GM04504 (cell line): Measurements from ENCODE around the gene GRID1.
"Not testable (repeated sequence)": the region's sequence is repeated elsewhere in the genome, so short reads cannot be mapped to it uniquely, and the experiment has no call there.

Source experiments
- DNase-seq: peaks from one replicate; pipeline ENCODE4 v3.0.0-alpha.2; 2012; ENCODE audit warnings: low read depth

The GRID1 gene

DNA sequence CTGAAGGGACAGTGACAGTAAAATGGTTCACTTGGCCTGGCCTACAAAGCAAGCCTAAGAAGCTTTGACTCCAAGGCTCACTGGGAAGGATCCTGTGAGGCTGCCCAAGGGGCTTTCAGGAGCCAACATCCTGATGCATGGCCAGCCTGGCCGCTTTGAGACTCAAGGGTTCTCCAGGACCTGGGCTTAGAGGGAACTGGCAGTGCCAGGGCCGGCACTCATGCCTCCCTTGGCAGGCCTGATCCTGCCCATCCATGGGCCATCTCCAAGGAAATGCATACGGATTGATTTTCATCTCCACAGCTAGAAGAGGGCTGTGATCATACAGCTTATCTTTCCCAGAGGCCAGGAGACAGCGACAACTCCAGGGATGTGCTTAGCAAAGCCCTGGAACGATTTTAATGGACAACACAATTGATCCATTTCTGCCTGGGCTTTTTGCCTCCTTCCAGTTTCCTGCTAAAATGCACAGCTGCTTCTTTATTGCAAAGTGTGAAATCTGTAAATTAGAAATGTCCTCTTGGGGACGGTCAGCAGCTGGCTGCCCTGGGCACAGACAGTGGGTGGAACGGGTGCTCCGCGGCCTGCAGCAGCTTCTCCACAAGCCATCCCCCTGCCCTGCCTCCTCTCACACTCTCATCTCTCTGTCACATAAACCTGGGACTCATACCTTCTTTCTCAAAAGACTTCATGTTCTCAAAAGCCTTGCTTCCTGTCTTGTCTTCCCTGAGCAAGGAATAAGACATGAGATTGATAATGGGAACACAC lies 288.5 kb downstream of the GRID1 start:
- DNase-seq, result no peak

- DNase-seq, result no peak
Observed at GRCh38 chr10:86077271-86077670, 289.3 kb downstream of the GRID1 start.

GRCh38 chr10:86076497-86076896 lies 290.1 kb downstream of the GRID1 start:
- DNase-seq, result not testable (repeated sequence)

DNA sequence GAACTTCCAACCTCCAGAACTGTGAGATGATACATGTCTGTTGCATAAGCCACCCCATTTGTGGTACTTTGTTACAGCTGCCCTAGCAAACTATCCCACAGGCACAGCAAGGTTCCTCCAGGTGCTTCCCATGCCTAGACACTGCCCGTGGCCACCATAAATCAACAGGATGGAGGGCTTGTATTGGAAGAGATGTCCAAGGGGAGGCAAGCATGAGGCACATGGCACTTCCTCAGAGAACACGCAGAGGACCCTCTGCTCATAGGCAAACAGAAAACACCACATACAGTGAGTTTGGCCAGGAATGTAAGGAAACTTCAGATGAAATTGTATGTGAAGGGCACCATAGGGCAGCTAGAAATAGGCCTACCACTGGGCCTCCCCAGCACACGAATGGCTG lies 291.1 kb downstream of the GRID1 start:
- no peak for DNase-seq

DNA sequence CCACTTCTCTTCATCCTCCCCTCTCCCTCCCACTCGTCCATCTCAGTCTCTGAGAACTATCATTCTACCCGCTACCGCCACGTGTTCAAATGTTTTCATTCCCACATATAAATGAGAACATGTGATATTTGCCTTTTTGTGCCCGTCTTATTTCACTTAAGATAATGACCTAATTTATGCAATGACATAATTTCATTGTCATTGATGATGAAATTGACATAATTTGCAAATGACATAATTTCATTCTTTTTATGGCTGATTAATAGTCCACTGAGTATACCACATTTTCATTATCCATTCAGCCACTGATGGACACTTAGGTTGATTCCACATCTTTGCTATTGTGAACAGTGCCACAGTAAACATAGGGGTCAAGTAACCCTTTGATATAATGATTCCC lies 292.3 kb downstream of the GRID1 start:
- DNase-seq, result no peak

GRCh38 chr10:86073199-86073977 lies 293.2 kb downstream of the GRID1 start:
- no peak for DNase-seq

GRCh38 chr10:86072413-86072812 lies 294.2 kb downstream of the GRID1 start:
- no peak for DNase-seq

DNA sequence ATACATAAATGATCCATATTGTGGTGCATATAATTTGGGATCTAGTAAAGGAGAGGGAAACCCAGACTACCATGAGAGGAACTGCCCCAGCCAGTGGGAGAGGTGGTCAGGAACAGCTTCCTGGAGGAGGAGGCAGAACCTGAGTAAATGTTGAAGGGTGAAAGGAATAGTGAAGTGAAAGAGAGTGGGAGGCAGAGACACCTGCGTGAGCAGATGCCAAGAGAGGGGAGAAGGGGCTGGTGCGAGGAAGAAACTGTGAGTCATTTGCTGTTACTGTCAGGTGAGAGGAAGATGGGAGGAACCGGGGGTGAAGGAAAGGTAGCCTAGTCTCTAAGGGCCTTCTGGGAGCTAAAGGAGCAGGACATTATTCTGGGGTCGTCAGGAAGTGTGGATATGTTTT lies 294.8 kb downstream of the GRID1 start:
- no peak for DNase-seq

DNA sequence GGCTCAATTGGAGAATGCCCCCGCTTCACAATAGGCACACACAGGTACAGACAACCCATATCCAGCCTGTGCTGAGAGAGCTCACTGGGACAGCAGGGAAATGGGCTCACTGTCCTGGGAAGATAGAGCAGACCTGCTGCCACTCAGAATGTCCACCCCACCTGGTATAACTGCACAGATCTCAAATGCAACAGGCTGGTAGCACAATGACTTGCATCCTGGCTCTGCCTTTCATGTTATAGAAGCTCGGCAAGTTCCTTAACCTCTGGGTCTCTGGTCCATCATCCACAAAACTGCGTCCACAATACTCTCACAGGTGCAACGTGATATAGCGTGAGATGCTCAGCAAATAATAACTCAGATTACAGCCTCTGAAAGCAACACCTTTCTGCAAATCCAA lies 295.4 kb downstream of the GRID1 start:
- no peak for DNase-seq

DNA sequence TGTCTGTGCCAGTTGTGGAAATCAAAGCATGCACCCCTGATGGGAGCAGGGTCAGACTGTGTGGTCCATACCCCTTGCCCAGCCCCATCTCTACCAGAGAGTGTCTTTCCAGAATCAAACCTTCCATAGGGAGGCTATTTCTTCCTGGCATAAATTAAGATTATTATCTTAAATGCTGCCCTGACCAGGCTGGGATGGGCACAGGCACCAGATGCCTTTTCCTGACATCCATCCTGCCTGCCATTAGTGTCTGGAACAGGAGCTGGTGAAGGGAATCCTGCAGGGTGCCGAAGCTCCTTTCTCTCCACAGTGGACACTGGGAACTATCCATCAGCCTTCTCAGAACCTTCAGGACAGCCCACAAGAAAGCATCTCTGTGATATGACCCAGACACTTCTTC lies 296.3 kb downstream of the GRID1 start:
- DNase-seq, result no peak

- no peak for DNase-seq
Observed at GRCh38 chr10:86068231-86069054, 298.2 kb downstream of the GRID1 start.

GRCh38 chr10:86067436-86068050 lies 299.1 kb downstream of the GRID1 start:
- no peak for DNase-seq

DNA sequence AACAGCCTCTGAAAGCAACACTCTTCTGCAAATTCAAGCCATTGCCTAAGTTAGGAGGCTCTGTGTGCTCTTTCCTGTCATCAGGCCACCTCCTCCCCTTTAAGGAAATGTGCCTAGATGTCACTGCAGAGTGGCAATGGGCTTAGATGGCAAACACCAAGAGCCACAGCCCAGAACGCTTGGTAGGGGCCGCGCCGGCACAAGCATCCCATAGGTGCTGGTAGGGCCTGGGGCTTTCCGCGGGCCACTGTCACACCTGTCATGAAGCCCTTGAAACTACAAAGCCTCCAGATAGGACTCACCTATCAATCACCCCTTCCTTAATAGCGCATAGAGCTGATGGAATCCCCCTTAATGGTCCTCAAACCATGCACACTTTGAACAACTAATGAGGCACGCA lies 299.9 kb downstream of the GRID1 start:
- DNase-seq, result no peak

DNA sequence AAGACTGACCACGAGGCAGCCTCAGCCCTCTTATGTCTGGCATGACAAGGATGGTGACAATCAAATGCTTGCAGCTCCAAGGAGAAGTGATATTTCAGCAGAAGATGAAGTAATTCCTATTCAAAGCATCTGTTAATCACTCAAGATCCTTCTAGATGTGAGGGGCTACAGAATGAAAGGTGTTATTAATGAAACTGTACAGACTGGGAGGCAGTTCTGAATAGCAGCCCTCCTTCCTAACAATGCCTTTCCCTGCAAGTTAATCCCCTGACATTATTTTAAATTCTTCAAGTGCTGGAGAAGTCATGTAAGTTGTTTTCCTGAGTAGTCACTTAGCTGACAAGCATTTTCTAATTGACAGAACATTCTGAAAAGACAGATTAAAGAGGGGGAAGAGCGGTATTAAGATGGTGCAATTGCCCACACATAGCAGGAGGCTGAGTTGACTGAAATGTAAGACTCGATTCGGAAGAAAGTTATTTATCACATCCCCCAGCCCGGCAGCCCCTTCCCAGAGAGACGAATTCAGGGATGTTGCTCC lies 300.8 kb downstream of the GRID1 start:
- no peak for DNase-seq

DNA sequence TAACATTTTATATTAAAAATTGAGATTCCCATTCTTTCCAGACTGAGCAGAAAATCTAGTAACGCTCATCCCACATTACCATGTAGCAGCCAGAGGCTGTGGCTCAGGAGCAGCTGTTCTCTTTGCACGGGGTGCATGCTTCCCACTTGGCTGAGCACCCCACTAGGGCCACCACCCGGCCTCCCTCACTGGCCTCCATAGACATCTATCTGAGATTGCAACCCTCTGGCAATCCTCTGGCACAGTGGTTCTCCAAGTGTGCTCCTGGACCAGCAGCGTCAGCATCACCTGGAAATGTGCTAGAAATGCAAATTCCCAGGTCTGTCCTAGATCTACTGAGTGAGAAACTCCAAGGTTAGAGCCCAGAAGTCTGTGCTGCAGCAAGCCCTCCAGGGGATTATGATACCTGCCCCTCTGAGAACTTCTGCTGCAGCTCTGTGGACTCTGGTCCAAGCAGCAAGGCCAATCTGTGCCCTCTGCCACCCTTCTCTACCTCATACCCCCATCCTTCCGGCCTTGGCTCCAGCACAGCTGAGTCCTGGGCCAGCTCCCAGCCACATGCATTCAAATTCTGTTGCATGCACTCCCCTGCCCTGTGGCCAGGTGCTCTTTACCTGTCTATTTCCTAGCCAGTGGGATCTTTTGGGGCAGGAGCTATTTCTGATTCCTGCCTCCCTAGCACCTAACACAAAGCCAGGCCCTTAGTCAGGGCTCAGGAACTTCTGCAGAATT lies 301.5 kb downstream of the GRID1 start:
- no peak for DNase-seq

- no peak for DNase-seq
Observed at GRCh38 chr10:86064219-86064618, 302.4 kb downstream of the GRID1 start.

DNA sequence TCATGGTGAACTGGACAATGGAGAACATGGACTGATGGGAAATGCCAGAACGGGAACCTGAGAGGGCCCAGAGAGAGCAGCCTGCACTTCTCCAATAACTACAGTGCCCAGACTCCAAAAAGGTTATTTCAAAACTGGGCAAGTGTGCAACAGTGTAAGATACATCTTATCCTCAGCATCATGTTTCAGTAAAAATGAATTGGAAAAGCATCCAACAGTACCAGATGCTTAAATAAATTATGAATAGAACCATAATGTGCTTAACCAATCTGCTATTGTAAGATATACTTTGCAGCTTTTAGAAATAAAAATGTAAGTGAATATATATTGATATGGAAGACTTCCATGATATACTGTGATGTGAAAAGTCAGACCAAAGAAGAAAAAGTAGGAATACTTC lies 303.3 kb downstream of the GRID1 start:
- DNase-seq, result no peak

GRCh38 chr10:86062647-86063145 lies 303.9 kb downstream of the GRID1 start:
- DNase-seq, result no peak

DNA sequence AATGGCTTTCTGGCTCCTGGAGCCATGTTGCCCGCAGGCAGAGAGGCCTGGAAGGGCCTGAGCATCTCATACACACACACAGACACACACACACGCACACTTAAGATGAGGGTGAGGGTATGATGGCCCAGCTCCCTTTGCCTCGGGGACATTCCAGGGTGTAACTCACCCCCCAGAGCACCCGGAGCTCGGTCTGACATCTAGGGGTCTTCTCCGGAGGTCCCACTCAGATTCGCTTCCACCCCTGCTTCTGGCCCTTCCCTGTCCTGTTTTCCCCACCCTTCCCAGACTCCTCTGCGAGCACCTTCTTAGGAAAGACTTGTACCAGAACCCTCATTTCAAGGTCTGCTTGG lies 304.4 kb downstream of the GRID1 start:
- no peak for DNase-seq

- DNase-seq, result no peak
Observed at GRCh38 chr10:86061278-86062197, 305.1 kb downstream of the GRID1 start.
